Body of pancreas (tissue), 4 donors: ENCODE measurements around the gene QKI. TPM values are rescaled to one million over a fixed set of nuclear protein-coding genes. Genes with fewer than 3 reads are reported as not detected.

Experiments
- ATAC-seq: fragments of 150-250 bp; one replicate; pipeline ENCODE4 v1.9.1; 2016
- DNase-seq, 4 donors: peaks; one replicate each; pipeline ENCODE4 v3.0.0-alpha.2; 2019
- H3K27ac ChIP-seq, 4 donors: fragments of 200-600 bp; sonication (generic); 1 replicate in 3 of 4; 2 replicates in 1 of 4; pipeline versions ENCODE4 v1.5.1 to v1.6.1; 2016 to 2019; ENCODE audit warnings: mild to moderate bottlenecking in 1 of 4, mixed read lengths in 1 of 4, moderate library complexity in 1 of 4
- H3K27me3 ChIP-seq, 2 donors: fragments of 200-600 bp; sonication (generic); one replicate each; pipeline ENCODE4 v1.6.0; 2016; ENCODE audit warnings: mild to moderate bottlenecking in 1 of 2
- H3K36me3 ChIP-seq, 2 donors: fragments of 200-600 bp; sonication (generic); replicated peaks in 1 of 2; 2 replicates each; pipeline ENCODE4 v1.5.1; 2016; ENCODE audit warnings: low read depth in 2 of 2; ENCODE audit not compliant: insufficient read depth in 1 of 2
- H3K4me1 ChIP-seq: fragments of 200-600 bp; sonication (generic); one replicate; pipeline ENCODE4 v1.6.0; 2016
- H3K4me3 ChIP-seq, 2 donors: fragments of 200-600 bp; sonication (generic); 1 replicate in 1 of 2; 2 replicates in 1 of 2; pipeline ENCODE4 v1.5.1; 2016 to 2019
- H3K9me3 ChIP-seq, 3 donors: fragments of 200-600 bp; sonication (generic); 1 replicate in 2 of 3; 2 replicates in 1 of 3; pipeline ENCODE4 v1.5.1; 2016
- POLR2A ChIP-seq, 3 donors: fragments of 450-650 bp; IDR thresholded peaks; one replicate each; pipeline ENCODE4 v1.6.1; 2016; ENCODE audit warnings: antibody characterized with exemption in 3 of 3, mild to moderate bottlenecking in 2 of 3
- WGBS, 2 donors: methylation state at CpG; one replicate each; pipeline ENCODE4 v1.1.5; 2017; 5-methylcytosine and 5-hydroxymethylcytosine counted together
- intact Hi-C: fragments of 100-400 bp; cut with DNase I; formaldehyde crosslinking; loops from one replicate; pipeline ENCODE4 v1.15.1; 2023
- total RNA-seq, 2 donors: library from RNA; depleted of rRNA; stranded (reverse); fragments of >200 nt; gene quantifications; one replicate each; pipeline ENCODE4 v1.1.0, GENCODE V29; 2016
- TF ChIP-seq, protein P1 (sequence below), 7 experiments: fragments of 450-650 bp in 4 of 7; fragments of 200-600 bp in 3 of 7; sonication (generic) in 3 of 7; IDR thresholded peaks; one replicate each; pipeline ENCODE4 v1.5.1; 2016 to 2019; ENCODE audit warnings: antibody characterized with exemption in 7 of 7

Gene QKI
- total RNA-seq, 2 donors from 2014 or later, result 60.4 to 61.3 TPM

DNA sequence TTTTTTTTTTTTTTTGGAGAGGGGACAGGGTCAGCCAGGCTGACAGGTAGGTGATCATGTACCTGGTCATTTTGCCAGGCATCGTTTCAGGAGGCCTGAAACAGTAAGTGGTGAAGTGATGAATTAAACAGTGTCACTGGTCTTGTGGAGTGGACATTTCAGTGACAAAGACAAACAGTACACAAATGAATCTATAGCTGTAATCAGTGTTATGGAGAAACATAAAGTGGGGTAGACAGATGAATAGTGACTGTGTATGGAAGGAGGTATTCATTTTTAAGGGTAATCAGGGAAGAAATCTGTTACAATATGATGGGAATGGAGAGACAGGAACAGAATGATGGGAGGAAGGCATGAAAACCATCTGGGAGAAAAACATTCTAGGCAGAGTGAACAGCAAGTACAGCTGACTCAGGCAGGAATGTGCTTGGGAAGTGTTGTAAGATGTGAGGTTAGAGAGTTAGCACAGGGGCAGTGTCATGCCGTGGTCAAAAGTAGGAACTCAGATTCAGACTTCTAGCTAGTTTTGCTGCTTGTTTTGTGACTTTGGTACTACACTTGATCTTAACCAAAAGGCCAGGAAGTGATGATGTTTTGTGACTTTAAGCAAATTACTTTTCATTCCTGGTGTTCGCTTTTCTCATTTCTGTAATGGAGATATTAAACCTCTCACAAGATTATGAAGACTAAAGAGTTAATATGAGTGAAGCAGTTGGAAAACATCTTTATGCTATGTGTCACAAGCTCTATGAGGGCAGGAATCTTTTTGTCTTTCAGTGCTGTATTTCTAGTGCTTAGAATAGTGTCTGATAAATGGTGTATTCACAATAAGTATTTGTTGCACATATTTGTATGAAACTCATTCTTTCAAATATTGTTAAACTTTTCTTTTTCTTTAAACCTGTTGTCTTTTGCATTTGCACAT is 43.4 kb downstream of the QKI start:
- H3K4me1 ChIP-seq, result peaks cover 32% of the 10 kb centered on the region
- no peak for TF ChIP-seq POLR2A (IDR thresholded peaks at IDR 0.05)
- TF ChIP-seq, protein P1, sequence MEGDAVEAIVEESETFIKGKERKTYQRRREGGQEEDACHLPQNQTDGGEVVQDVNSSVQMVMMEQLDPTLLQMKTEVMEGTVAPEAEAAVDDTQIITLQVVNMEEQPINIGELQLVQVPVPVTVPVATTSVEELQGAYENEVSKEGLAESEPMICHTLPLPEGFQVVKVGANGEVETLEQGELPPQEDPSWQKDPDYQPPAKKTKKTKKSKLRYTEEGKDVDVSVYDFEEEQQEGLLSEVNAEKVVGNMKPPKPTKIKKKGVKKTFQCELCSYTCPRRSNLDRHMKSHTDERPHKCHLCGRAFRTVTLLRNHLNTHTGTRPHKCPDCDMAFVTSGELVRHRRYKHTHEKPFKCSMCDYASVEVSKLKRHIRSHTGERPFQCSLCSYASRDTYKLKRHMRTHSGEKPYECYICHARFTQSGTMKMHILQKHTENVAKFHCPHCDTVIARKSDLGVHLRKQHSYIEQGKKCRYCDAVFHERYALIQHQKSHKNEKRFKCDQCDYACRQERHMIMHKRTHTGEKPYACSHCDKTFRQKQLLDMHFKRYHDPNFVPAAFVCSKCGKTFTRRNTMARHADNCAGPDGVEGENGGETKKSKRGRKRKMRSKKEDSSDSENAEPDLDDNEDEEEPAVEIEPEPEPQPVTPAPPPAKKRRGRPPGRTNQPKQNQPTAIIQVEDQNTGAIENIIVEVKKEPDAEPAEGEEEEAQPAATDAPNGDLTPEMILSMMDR (IDR thresholded peaks at IDR 0.05), result no peak
- WGBS, 2 donors, result 83 to 95% methylated on average over 3 of the region's 3 CpGs
- no peaks in the 10 kb centered on the region for H3K36me3 ChIP-seq
- H3K4me3 ChIP-seq, result no peak overlapping the region
- peak; percentile 42 for ATAC-seq
- peak in 1 of 4 donors; percentile 37 for DNase-seq
- H3K9me3 ChIP-seq, result no peaks in the 10 kb centered on the region
- H3K27me3 ChIP-seq, result no peaks in the 10 kb centered on the region
- H3K27ac ChIP-seq, result no peak overlapping the region
- intact Hi-C loops, result no loop called here

DNA sequence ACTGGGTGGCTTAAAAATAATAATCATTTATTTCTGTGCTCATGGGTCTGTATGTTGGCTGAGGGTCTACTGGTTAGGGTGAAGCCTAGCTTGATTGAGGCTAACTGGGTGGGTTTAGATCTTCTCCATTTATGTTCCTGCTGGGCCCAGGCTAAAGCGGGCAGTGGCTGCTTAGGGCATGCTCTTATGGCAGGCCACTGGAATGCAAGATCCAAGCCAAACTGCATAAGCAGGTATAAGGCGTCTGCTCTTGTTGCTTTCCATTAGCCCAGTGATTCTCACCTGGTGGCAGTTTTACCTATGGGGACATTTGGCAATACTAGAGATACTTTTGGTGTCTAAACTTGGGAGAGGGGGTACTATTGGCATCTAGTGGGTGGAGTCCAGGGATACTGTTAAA is 44.5 kb downstream of the QKI start:
- TF ChIP-seq, protein P1 (IDR thresholded peaks at IDR 0.05), result no peak
- TF ChIP-seq POLR2A (IDR thresholded peaks at IDR 0.05), result no peak
- WGBS, 2 donors, result 100% methylated on average over 1 to 2 of the region's 2 CpGs
- Histone ChIP-seq H3K27ac (no peak overlapping the region), H3K4me1 (peaks cover 31% of the 10 kb centered on the region), H3K36me3 (no peaks in the 10 kb centered on the region), H3K9me3 (no peaks in the 10 kb centered on the region), H3K27me3 (no peaks in the 10 kb centered on the region), H3K4me3 (no peak overlapping the region)
- ATAC-seq, result no peak
- no peak for DNase-seq
- intact Hi-C loops, result no loop called here

- DNase-seq (no peak), ATAC-seq (no peak)
- TF ChIP-seq, protein P1 (IDR thresholded peaks at IDR 0.05), result no peak
- no peak for TF ChIP-seq POLR2A (IDR thresholded peaks at IDR 0.05)
- peaks cover 25% of the 10 kb centered on the region for H3K4me1 ChIP-seq
- no peaks in the 10 kb centered on the region for H3K9me3 ChIP-seq
- intact Hi-C loops, result no loop called here
- H3K36me3 ChIP-seq, result no peaks in the 10 kb centered on the region
- no peak overlapping the region for H3K4me3 ChIP-seq
- no peaks in the 10 kb centered on the region for H3K27me3 ChIP-seq
- WGBS, 2 donors, result 83 to 91% methylated on average over 2 of the region's 2 CpGs
- H3K27ac ChIP-seq, result no peak overlapping the region
These were observed 45.0 kb downstream of the QKI start for GRCh38 chr6:163459536-163459935.

- 42 to 66% methylated on average over 5 of the region's 5 CpGs for WGBS, 2 donors
- no peaks in the 10 kb centered on the region for H3K27me3 ChIP-seq
- TF ChIP-seq, protein P1 (IDR thresholded peaks at IDR 0.05), result no peak
- no peak for TF ChIP-seq POLR2A (IDR thresholded peaks at IDR 0.05)
- H3K4me1 ChIP-seq, result peaks cover 27% of the 10 kb centered on the region
- no peak overlapping the region for H3K4me3 ChIP-seq
- intact Hi-C loops, result no loop called here
- H3K9me3 ChIP-seq, result no peaks in the 10 kb centered on the region
- no peak for DNase-seq
- no peak for ATAC-seq
- peak overlapping the region in 1 of 4 donors; percentile 5 for H3K27ac ChIP-seq
- no peaks in the 10 kb centered on the region for H3K36me3 ChIP-seq
These were observed 45.8 kb downstream of the QKI start for GRCh38 chr6:163460307-163460782.
